ENCODE data around the gene FIBCD1. TPM values are rescaled to one million over a fixed set of nuclear protein-coding genes. Genes with fewer than 3 reads are reported as not detected.
"Not testable (repeated sequence)": the region's sequence is repeated elsewhere in the genome, so short reads cannot be mapped to it uniquely, and the experiment has no call there.

FIBCD1 gene
- total RNA-seq, 1 experiment from 2014 or later, result 0.26 TPM

- no peak for DNase-seq (ENCODE audit: low read depth, low spot score)
These were observed 20.8 kb upstream of the FIBCD1 start for GRCh38 chr9:130959809-130960334.

GRCh38 chr9:130958564-130958963 is 19.5 kb upstream of the FIBCD1 start:
- DNase-seq (ENCODE audit: low read depth, low spot score); in situ Hi-C loops (cut with HindIII; ENCODE audit: low pct_unique_long_range_greater_than_20kb, low sequenced_read_pairs): not testable (repeated sequence)

More at GRCh38 chr9:130959809-130960334, 20.8 kb upstream of the FIBCD1 start:
- in situ Hi-C loops (cut with HindIII; ENCODE audit: low pct_unique_long_range_greater_than_20kb, low sequenced_read_pairs), result no loop called here

- no peak for DNase-seq (ENCODE audit: low read depth, low spot score)
- in situ Hi-C loops (cut with HindIII; ENCODE audit: low pct_unique_long_range_greater_than_20kb, low sequenced_read_pairs), result no loop called here
These were observed 18.6 kb upstream of the FIBCD1 start for GRCh38 chr9:130957451-130958203.

GRCh38 chr9:130956636-130957450 is 17.8 kb upstream of the FIBCD1 start:
- in situ Hi-C loops (cut with HindIII; ENCODE audit: low pct_unique_long_range_greater_than_20kb, low sequenced_read_pairs), result no loop called here

GRCh38 chr9:130955947-130956621 is 17.0 kb upstream of the FIBCD1 start:
- in situ Hi-C loops (cut with HindIII; ENCODE audit: low pct_unique_long_range_greater_than_20kb, low sequenced_read_pairs), result no loop called here
- no peak for DNase-seq (ENCODE audit: low read depth, low spot score)

More at GRCh38 chr9:130956636-130957450, 17.8 kb upstream of the FIBCD1 start:
- no peak for DNase-seq (ENCODE audit: low read depth, low spot score)

- DNase-seq (ENCODE audit: low read depth, low spot score); in situ Hi-C loops (cut with HindIII; ENCODE audit: low pct_unique_long_range_greater_than_20kb, low sequenced_read_pairs): not testable (repeated sequence)
These were observed 15.9 kb upstream of the FIBCD1 start for GRCh38 chr9:130954925-130955324.

GRCh38 chr9:130954317-130954716 is 15.3 kb upstream of the FIBCD1 start:
- in situ Hi-C loops (cut with HindIII; ENCODE audit: low pct_unique_long_range_greater_than_20kb, low sequenced_read_pairs), result no loop called here
- DNase-seq (ENCODE audit: low read depth, low spot score), result no peak

- in situ Hi-C loops (cut with HindIII; ENCODE audit: low pct_unique_long_range_greater_than_20kb, low sequenced_read_pairs), result no loop called here
- no peak for DNase-seq (ENCODE audit: low read depth, low spot score)
These were observed 13.2 kb upstream of the FIBCD1 start for GRCh38 chr9:130952065-130952762.

GRCh38 chr9:130950039-130950311 is 10.9 kb upstream of the FIBCD1 start:
- in situ Hi-C loops (cut with HindIII; ENCODE audit: low pct_unique_long_range_greater_than_20kb, low sequenced_read_pairs), result no loop called here
- DNase-seq (ENCODE audit: low read depth, low spot score), result no peak

- no peak for DNase-seq (ENCODE audit: low read depth, low spot score)
- in situ Hi-C loops (cut with HindIII; ENCODE audit: low pct_unique_long_range_greater_than_20kb, low sequenced_read_pairs), result no loop called here
These were observed 10.4 kb upstream of the FIBCD1 start for GRCh38 chr9:130949188-130950038.

- in situ Hi-C loops (cut with HindIII; ENCODE audit: low pct_unique_long_range_greater_than_20kb, low sequenced_read_pairs), result no loop called here
- DNase-seq (ENCODE audit: low read depth, low spot score), result peak; percentile 19
These were observed 9.2 kb upstream of the FIBCD1 start for GRCh38 chr9:130948266-130948665.

- in situ Hi-C loops (cut with HindIII; ENCODE audit: low pct_unique_long_range_greater_than_20kb, low sequenced_read_pairs), result no loop called here
These were observed 8.6 kb upstream of the FIBCD1 start for GRCh38 chr9:130947618-130948140.

GRCh38 chr9:130946766-130947617 is 7.9 kb upstream of the FIBCD1 start:
- in situ Hi-C loops (cut with HindIII; ENCODE audit: low pct_unique_long_range_greater_than_20kb, low sequenced_read_pairs), result no loop called here
- no peak for DNase-seq (ENCODE audit: low read depth, low spot score)

More at GRCh38 chr9:130947618-130948140, 8.6 kb upstream of the FIBCD1 start:
- no peak for DNase-seq (ENCODE audit: low read depth, low spot score)

- DNase-seq (ENCODE audit: low read depth, low spot score), result no peak
- in situ Hi-C loops (cut with HindIII; ENCODE audit: low pct_unique_long_range_greater_than_20kb, low sequenced_read_pairs), result no loop called here
These were observed 6.1 kb upstream of the FIBCD1 start for GRCh38 chr9:130945173-130945572.

GRCh38 chr9:130944510-130945058 is 5.5 kb upstream of the FIBCD1 start:
- DNase-seq (ENCODE audit: low read depth, low spot score), result no peak
- in situ Hi-C loops (cut with HindIII; ENCODE audit: low pct_unique_long_range_greater_than_20kb, low sequenced_read_pairs), result no loop called here
